Neural progenitor cell (in vitro differentiated cells): ENCODE data around the gene RASGRP3. TPM values are rescaled to one million over a fixed set of nuclear protein-coding genes. Genes with fewer than 3 reads are reported as not detected.

Source experiments
- DNase-seq: peaks from one replicate; pipeline ENCODE4 v3.0.0-alpha.2; 2016; ENCODE audit warnings: low spot score
- H2AFZ ChIP-seq: fragments of 200-600 bp; sonication (generic); replicated peaks from 2 replicates; pipeline ENCODE4 v1.6.1; 2016; ENCODE audit warnings: antibody characterized with exemption
- H3F3A ChIP-seq: fragments of 200-600 bp; sonication (generic); 2 replicates; pipeline ENCODE4 v1.6.1; 2016; ENCODE audit warnings: antibody characterized with exemption, low read depth
- H3K27ac ChIP-seq: fragments of 200-600 bp; sonication (generic); 2 replicates; pipeline ENCODE4 v1.5.1; 2016; ENCODE audit warnings: mild to moderate bottlenecking
- H3K27me3 ChIP-seq: fragments of 200-600 bp; sonication (generic); 2 replicates; pipeline ENCODE4 v1.6.1; 2016; ENCODE audit warnings: mild to moderate bottlenecking, moderate library complexity
- H3K36me3 ChIP-seq: fragments of 200-600 bp; sonication (generic); 2 replicates; pipeline ENCODE4 v1.5.1; 2016
- H3K4me1 ChIP-seq: fragments of 200-600 bp; sonication (generic); 2 replicates; pipeline ENCODE4 v1.6.1; 2016; ENCODE audit warnings: mixed run types
- H3K4me2 ChIP-seq: fragments of 200-600 bp; sonication (generic); 2 replicates; pipeline ENCODE4 v1.6.1; 2016
- H3K4me3 ChIP-seq: fragments of 200-600 bp; sonication (generic); 2 replicates; pipeline ENCODE4 v1.5.1; 2016
- H3K79me2 ChIP-seq: fragments of 200-600 bp; sonication (generic); 2 replicates; pipeline ENCODE4 v1.6.1; 2016; ENCODE audit warnings: low read depth
- H3K9ac ChIP-seq: fragments of 200-600 bp; sonication (generic); 2 replicates; pipeline ENCODE4 v1.6.1; 2016
- H3K9me3 ChIP-seq: fragments of 200-600 bp; sonication (generic); 2 replicates; pipeline ENCODE4 v1.5.1; 2016; ENCODE audit warnings: low read depth
- H4K20me1 ChIP-seq: fragments of 200-600 bp; sonication (generic); 2 replicates; pipeline ENCODE4 v1.6.1; 2016; ENCODE audit warnings: low read depth
- H3K27ac Mint-ChIP-seq: 3 replicates; pipeline ENCODE4 v1.8.0; 2021; ENCODE audit warnings: mixed read lengths
- H3K27me3 Mint-ChIP-seq: 2 replicates; pipeline ENCODE4 v1.8.0; 2022; ENCODE audit warnings: low read depth, mild to moderate bottlenecking, inconsistent platforms, moderate library complexity, mixed read lengths; ENCODE audit not compliant: insufficient read depth
- H3K36me3 Mint-ChIP-seq: 3 replicates; pipeline ENCODE4 v1.8.0; 2021; ENCODE audit warnings: mixed read lengths
- H3K4me1 Mint-ChIP-seq: 3 replicates; pipeline ENCODE4 v1.8.0; 2021; ENCODE audit warnings: mixed read lengths
- H3K4me3 Mint-ChIP-seq: 3 replicates; pipeline ENCODE4 v1.8.0; 2021; ENCODE audit warnings: mild to moderate bottlenecking, moderate library complexity, mixed read lengths
- H3K9me3 Mint-ChIP-seq: 3 replicates; pipeline ENCODE4 v1.8.0; 2020; ENCODE audit warnings: mixed read lengths
- EZH2 ChIP-seq: fragments of 200-600 bp; sonication (generic); IDR thresholded peaks from 2 replicates; pipeline ENCODE4 v1.6.1; 2017; ENCODE audit warnings: antibody characterized with exemption, mild to moderate bottlenecking, moderate library complexity
- EZH2phosphoT487 ChIP-seq: fragments of 200-600 bp; sonication (generic); IDR thresholded peaks from 2 replicates; pipeline ENCODE4 v1.6.1; 2017; ENCODE audit warnings: antibody characterized with exemption
- total RNA-seq: library from RNA; depleted of rRNA; stranded (reverse); fragments of >200 nt; gene quantifications from 2 replicates; pipeline ENCODE4 v1.2.3, GENCODE V29; 2015; ENCODE audit warnings: low replicate concordance
- TF ChIP-seq, protein P1 (sequence below): fragments of 200-600 bp; sonication (generic); IDR thresholded peaks from 2 replicates; pipeline ENCODE4 v1.5.1; 2017; ENCODE audit warnings: antibody characterized with exemption, mild to moderate bottlenecking

RASGRP3 gene
- total RNA-seq, 1 donor from 2014 or later, result not detected

DNA sequence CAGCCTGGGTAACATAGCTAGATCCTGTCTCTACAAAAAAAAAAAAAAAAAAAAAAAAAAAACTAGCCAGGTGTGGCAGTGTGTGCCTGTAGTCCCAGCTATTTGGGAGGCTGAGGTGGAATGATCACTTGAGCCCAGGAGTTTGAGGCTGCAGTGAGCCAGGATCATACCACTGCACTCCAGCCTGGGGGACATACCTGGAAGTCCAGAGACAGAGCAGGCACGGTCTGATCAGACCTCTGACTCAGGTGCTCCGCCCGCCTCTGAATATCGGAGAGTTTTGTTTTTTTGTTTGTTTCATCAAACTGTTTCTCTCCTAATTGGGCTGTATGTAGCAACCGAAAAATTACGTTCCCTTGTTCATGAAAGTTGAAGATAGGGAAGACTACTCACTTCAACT lies 49.2 kb downstream of the RASGRP3 start:
- H3K27me3 ChIP-seq, result no peaks in the 10 kb centered on the region

DNA sequence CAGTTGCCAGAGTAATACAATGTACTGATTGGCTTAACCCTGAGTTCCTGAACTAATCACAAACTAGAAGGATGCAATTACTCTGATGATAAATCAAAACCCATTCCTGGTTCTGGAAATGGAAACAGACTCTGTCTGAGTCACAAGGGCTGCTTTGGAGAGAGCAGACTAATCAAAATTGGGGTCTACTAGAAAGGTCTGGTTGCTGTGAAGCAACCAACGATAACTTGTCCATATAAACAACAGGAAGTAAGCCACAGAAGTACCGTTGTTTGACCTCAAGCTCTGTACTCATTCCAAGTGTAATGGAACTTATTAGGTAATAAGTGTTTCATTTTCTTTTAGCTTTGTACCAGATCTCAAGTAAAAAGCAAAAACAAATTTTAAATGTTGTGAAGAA lies 49.7 kb downstream of the RASGRP3 start:
- H3K4me1 Mint-ChIP-seq, result peaks cover 7% of the 10 kb centered on the region

More for the DNA sequence above, 49.2 kb downstream of the RASGRP3 start:
- Histone ChIP-seq H3K9me3 (no peaks in the 10 kb centered on the region), H3K79me2 (no peaks in the 10 kb centered on the region), H3K9ac (no peak overlapping the region), H3F3A (no peaks in the 10 kb centered on the region), H3K36me3 (no peaks in the 10 kb centered on the region), H4K20me1 (no peaks in the 10 kb centered on the region), H3K27ac (no peak overlapping the region), H3K4me1 (no peaks in the 10 kb centered on the region), H3K4me3 (no peak overlapping the region), H2AFZ (no peak overlapping the region), H3K4me2 (no peak overlapping the region)
- TF ChIP-seq, protein P1, sequence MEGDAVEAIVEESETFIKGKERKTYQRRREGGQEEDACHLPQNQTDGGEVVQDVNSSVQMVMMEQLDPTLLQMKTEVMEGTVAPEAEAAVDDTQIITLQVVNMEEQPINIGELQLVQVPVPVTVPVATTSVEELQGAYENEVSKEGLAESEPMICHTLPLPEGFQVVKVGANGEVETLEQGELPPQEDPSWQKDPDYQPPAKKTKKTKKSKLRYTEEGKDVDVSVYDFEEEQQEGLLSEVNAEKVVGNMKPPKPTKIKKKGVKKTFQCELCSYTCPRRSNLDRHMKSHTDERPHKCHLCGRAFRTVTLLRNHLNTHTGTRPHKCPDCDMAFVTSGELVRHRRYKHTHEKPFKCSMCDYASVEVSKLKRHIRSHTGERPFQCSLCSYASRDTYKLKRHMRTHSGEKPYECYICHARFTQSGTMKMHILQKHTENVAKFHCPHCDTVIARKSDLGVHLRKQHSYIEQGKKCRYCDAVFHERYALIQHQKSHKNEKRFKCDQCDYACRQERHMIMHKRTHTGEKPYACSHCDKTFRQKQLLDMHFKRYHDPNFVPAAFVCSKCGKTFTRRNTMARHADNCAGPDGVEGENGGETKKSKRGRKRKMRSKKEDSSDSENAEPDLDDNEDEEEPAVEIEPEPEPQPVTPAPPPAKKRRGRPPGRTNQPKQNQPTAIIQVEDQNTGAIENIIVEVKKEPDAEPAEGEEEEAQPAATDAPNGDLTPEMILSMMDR, result no peak
- TF ChIP-seq EZH2 (no peak), EZH2phosphoT487 (no peak)
- H3K27me3 Mint-ChIP-seq, result peaks cover 4% of the 10 kb centered on the region
- no peak for DNase-seq
- no peak overlapping the region for H3K4me3 Mint-ChIP-seq
- no peaks in the 10 kb centered on the region for H3K9me3 Mint-ChIP-seq
- H3K4me1 Mint-ChIP-seq, result peaks cover 7% of the 10 kb centered on the region
- H3K27ac Mint-ChIP-seq, result no peak overlapping the region
- no peaks in the 10 kb centered on the region for H3K36me3 Mint-ChIP-seq

DNA sequence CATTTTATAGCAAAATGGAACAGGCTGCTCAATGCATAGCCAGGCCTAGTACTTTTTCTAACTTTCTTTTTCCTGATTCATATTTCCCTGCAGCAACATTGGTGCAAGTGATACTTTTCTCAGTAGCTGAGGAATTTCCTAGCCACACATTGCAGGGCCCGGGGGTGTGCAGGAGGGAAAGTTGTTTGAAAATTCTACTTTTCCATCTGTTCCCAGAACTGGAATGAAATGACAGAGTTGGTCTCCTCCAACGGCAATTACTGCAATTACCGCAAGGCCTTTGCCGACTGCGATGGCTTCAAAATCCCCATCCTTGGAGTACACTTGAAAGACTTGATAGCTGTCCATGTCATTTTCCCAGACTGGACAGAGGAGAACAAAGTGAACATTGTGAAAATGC lies 50.5 kb downstream of the RASGRP3 start:
- no peaks in the 10 kb centered on the region for H3K79me2 ChIP-seq
- H3K9me3 Mint-ChIP-seq, result no peaks in the 10 kb centered on the region
- no peaks in the 10 kb centered on the region for H3K9me3 ChIP-seq
- H3K9ac ChIP-seq, result no peak overlapping the region
- no peak overlapping the region for H3K27ac Mint-ChIP-seq
- no peak overlapping the region for H3K4me2 ChIP-seq
- H2AFZ ChIP-seq, result no peak overlapping the region
- H3K36me3 ChIP-seq, result no peaks in the 10 kb centered on the region
- peaks cover 7% of the 10 kb centered on the region for H3K4me1 Mint-ChIP-seq
- no peak overlapping the region for H3K4me3 Mint-ChIP-seq
- no peaks in the 10 kb centered on the region for H3K27me3 ChIP-seq
- no peaks in the 10 kb centered on the region for H3K36me3 Mint-ChIP-seq
- H3F3A ChIP-seq, result no peaks in the 10 kb centered on the region
- TF ChIP-seq EZH2, result no peak
- TF ChIP-seq EZH2phosphoT487, result no peak
- TF ChIP-seq, protein P1, result no peak
- no peak overlapping the region for H3K4me3 ChIP-seq
- no peak overlapping the region for H3K27ac ChIP-seq
- DNase-seq, result no peak
- H3K27me3 Mint-ChIP-seq, result peaks cover 4% of the 10 kb centered on the region
- no peaks in the 10 kb centered on the region for H3K4me1 ChIP-seq
- no peaks in the 10 kb centered on the region for H4K20me1 ChIP-seq

More for the DNA sequence above, 49.7 kb downstream of the RASGRP3 start:
- H3K27me3 ChIP-seq, result no peaks in the 10 kb centered on the region
- no peak overlapping the region for H3K9ac ChIP-seq
- Mint-ChIP-seq H3K9me3 (no peaks in the 10 kb centered on the region), H3K27ac (no peak overlapping the region), H3K27me3 (peaks cover 4% of the 10 kb centered on the region), H3K36me3 (no peaks in the 10 kb centered on the region), H3K4me3 (no peak overlapping the region)
- no peak overlapping the region for H3K4me2 ChIP-seq
- no peaks in the 10 kb centered on the region for H3K36me3 ChIP-seq
- no peaks in the 10 kb centered on the region for H4K20me1 ChIP-seq
- no peaks in the 10 kb centered on the region for H3K4me1 ChIP-seq
- no peak for DNase-seq
- H3K27ac ChIP-seq, result no peak overlapping the region
- H3F3A ChIP-seq, result no peaks in the 10 kb centered on the region
- TF ChIP-seq, protein P1, result no peak
- TF ChIP-seq EZH2 (no peak), EZH2phosphoT487 (no peak)
- no peak overlapping the region for H3K4me3 ChIP-seq
- no peak overlapping the region for H2AFZ ChIP-seq
- no peaks in the 10 kb centered on the region for H3K9me3 ChIP-seq
- no peaks in the 10 kb centered on the region for H3K79me2 ChIP-seq
